T-cell (primary cell): ENCODE results near the gene CAD. TPM values are rescaled to one million over a fixed set of nuclear protein-coding genes. Genes with fewer than 3 reads are reported as not detected.

Experiments used
- ATAC-seq, 4 experiments: fragments of 200-7000 bp in 3 of 4; fragments of 150-1000 bp in 1 of 4; cut with Tn5 transposase; replicated peaks in 1 of 4; 1 replicate in 3 of 4; 2 replicates in 1 of 4; pipeline ENCODE4 v1.10.0; 2021; ENCODE audit warnings: moderate library complexity in 3 of 4, mild to moderate bottlenecking in 2 of 4, moderate number of reproducible peaks in 1 of 4
- CTCF ChIA-PET, 2 donors: fragments of 300-600 bp; sonication (Branson Sonifier 250); formaldehyde crosslinking; loops; one replicate each; lab custom pipeline; 2022; ENCODE audit warnings: antibody characterized with exemption in 2 of 2; lab: Charles Lee
- POLR2A ChIA-PET, 2 donors: fragments of 300-600 bp; sonication (Branson Sonifier 250); formaldehyde crosslinking; loops; one replicate each; lab custom pipeline; 2022; ENCODE audit warnings: antibody characterized with exemption in 2 of 2; lab: Charles Lee
- DNase-seq, 35 experiments: peaks; one replicate each; pipeline versions ENCODE4 v3.0.0 to v3.0.0-alpha.2; 2013 to 2023
- H3K27ac ChIP-seq: one replicate; pipeline ENCODE4 v1.5.1; 2013; ENCODE audit warnings: low read length
- H3K27me3 ChIP-seq, 2 experiments: replicated peaks in 1 of 2; 1 replicate in 1 of 2; 2 replicates in 1 of 2; pipeline versions ENCODE4 v1.6.1 to v1.7.0; 2013; ENCODE audit warnings: low read length in 1 of 2, mixed read lengths in 1 of 2; ENCODE audit not compliant: control insufficient read depth in 2 of 2, insufficient read depth in 2 of 2; ENCODE audit errors: extremely low read depth in 1 of 2
- H3K36me3 ChIP-seq, 2 donors: 1 replicate in 1 of 2; 2 replicates in 1 of 2; pipeline versions ENCODE4 v1.6.1 to v1.7.0; 2013; ENCODE audit warnings: low read length in 1 of 2; ENCODE audit not compliant: control insufficient read depth in 2 of 2, insufficient read depth in 1 of 2; ENCODE audit errors: extremely low read depth in 1 of 2
- H3K4me1 ChIP-seq, 2 experiments: 1 replicate in 1 of 2; 2 replicates in 1 of 2; pipeline versions ENCODE4 v1.6.1 to v1.7.0; 2013; ENCODE audit warnings: low read length in 2 of 2, mixed read lengths in 1 of 2; ENCODE audit not compliant: insufficient read depth in 2 of 2, control insufficient read depth in 1 of 2; ENCODE audit errors: extremely low read depth in 1 of 2
- H3K4me3 ChIP-seq, 2 donors: 1 replicate in 1 of 2; 2 replicates in 1 of 2; pipeline versions ENCODE4 v1.5.1 to v1.7.0; 2013; ENCODE audit warnings: mild to moderate bottlenecking in 2 of 2, low read length in 1 of 2, moderate library complexity in 1 of 2; ENCODE audit not compliant: control insufficient read depth in 1 of 2; ENCODE audit errors: extremely low read depth in 1 of 2
- H3K9me3 ChIP-seq: 2 replicates; pipeline ENCODE4 v1.7.0; 2013
- H3K27ac Mint-ChIP-seq, 2 donors: one replicate each; pipeline ENCODE4 v1.8.0; 2020 to 2021; ENCODE audit warnings: mild to moderate bottlenecking in 2 of 2, mixed read lengths in 2 of 2
- H3K27me3 Mint-ChIP-seq, 2 donors: one replicate each; pipeline ENCODE4 v1.8.0; 2021 to 2022; ENCODE audit warnings: mixed read lengths in 2 of 2
- H3K36me3 Mint-ChIP-seq: one replicate; pipeline ENCODE4 v1.8.0; 2021; ENCODE audit warnings: mixed read lengths
- H3K4me1 Mint-ChIP-seq, 3 donors: one replicate each; pipeline ENCODE4 v1.8.0; 2020 to 2022; ENCODE audit warnings: mixed read lengths in 3 of 3, mild to moderate bottlenecking in 1 of 3
- H3K4me3 Mint-ChIP-seq, 3 donors: one replicate each; pipeline ENCODE4 v1.8.0; 2020 to 2022; ENCODE audit warnings: mild to moderate bottlenecking in 3 of 3, mixed read lengths in 3 of 3, moderate library complexity in 3 of 3
- H3K9me3 Mint-ChIP-seq, 3 donors: one replicate each; pipeline ENCODE4 v1.8.0; 2020 to 2022; ENCODE audit warnings: mixed read lengths in 3 of 3
- WGBS: methylation state at CpG from one replicate; pipeline ENCODE4 v1.1.5; 2013; ENCODE audit warnings: missing lambda C conversion rate; ENCODE audit not compliant: insufficient coverage; 5-methylcytosine and 5-hydroxymethylcytosine counted together
- total RNA-seq, 35 experiments: library from RNA in 6 of 35; stranded (reverse) in 6 of 35; fragments of 120-200 nt in 1 of 35; gene quantifications; one replicate each; pipeline versions ENCODE4 v1.2.1 to v1.2.4 and lab custom pipeline; 2013 to 2026

CAD gene
- total RNA-seq, 5 donors from 2014 or later (not counting 1 experiment from before 2014, with no cell fraction given), result 38.5 to 78.2 (median 65.4) TPM

GRCh38 chr2:27245626-27246025 is 28.5 kb downstream of the CAD start:
- WGBS, result no CpG with 5 or more reads among the region's 4 CpGs
- H3K27ac Mint-ChIP-seq, result no peak overlapping the region
- Histone ChIP-seq H3K4me1 (peaks cover 0 to 18% of the 10 kb centered on the region in 2 experiments), H3K27me3 (peaks cover 0 to 13% of the 10 kb centered on the region in 2 experiments), H3K4me3 (no peak overlapping the region), H3K27ac (no peak overlapping the region), H3K9me3 (no peaks in the 10 kb centered on the region), H3K36me3 (peaks cover 20 to 29% of the 10 kb centered on the region in 2 donors)
- no peak for ATAC-seq
- H3K36me3 Mint-ChIP-seq, result peaks cover 10% of the 10 kb centered on the region
- peaks cover 6 to 8% (median 7%) of the 10 kb centered on the region in 3 donors for H3K4me1 Mint-ChIP-seq
- no peak overlapping the region for H3K4me3 Mint-ChIP-seq
- ChIA-PET CTCF (no interaction called here), POLR2A (no interaction called here)
- DNase-seq, result no peak
- no peaks in the 10 kb centered on the region for H3K9me3 Mint-ChIP-seq
- peaks cover 0 to 10% of the 10 kb centered on the region in 2 donors for H3K27me3 Mint-ChIP-seq

- ATAC-seq (no peak), DNase-seq (no peak)
- Histone ChIP-seq H3K4me3 (no peak overlapping the region), H3K27ac (no peak overlapping the region), H3K36me3 (peaks cover 4 to 8% of the 10 kb centered on the region in 2 donors), H3K4me1 (peaks cover 0 to 7% of the 10 kb centered on the region in 2 experiments), H3K9me3 (no peaks in the 10 kb centered on the region), H3K27me3 (peaks cover 0 to 27% of the 10 kb centered on the region in 2 experiments)
- Mint-ChIP-seq H3K9me3 (no peaks in the 10 kb centered on the region), H3K36me3 (no peaks in the 10 kb centered on the region), H3K27me3 (peaks cover 7 to 24% of the 10 kb centered on the region in 2 donors), H3K27ac (no peak overlapping the region), H3K4me3 (no peak overlapping the region), H3K4me1 (peaks cover 0 to 2% (median 0%) of the 10 kb centered on the region in 3 donors)
- ChIA-PET CTCF (interaction anchor here in 1 of 2 donors (0.6 kb wide), 1 partner anchor 25 kb away, joined by 3 read pairs; no protein-coding TSS in a partner anchor), POLR2A (interaction anchor here in 1 of 2 donors (0.7 kb wide), 1 partner anchor 18 kb away, joined by 4 read pairs; no protein-coding TSS in a partner anchor)
- 92% methylated on average over 2 of the region's 4 CpGs for WGBS
These were observed 30.7 kb downstream of the CAD start for GRCh38 chr2:27247893-27248292.

GRCh38 chr2:27249159-27249890 is 32.2 kb downstream of the CAD start:
- POLR2A ChIA-PET, result interaction anchor here in 1 of 2 donors (0.5 to 0.6 kb wide), 2 partner anchors 27 to 122 kb away, joined by 3 read pairs; no protein-coding TSS in a partner anchor
- CTCF ChIA-PET, result interaction anchor here (0.5 to 0.7 kb wide), 3 partner anchors 36 to 181 kb away, joined by 3 to 9 read pairs (median 5); no protein-coding TSS in a partner anchor
- Histone ChIP-seq H3K27ac (no peak overlapping the region), H3K4me1 (peaks cover 0 to 7% of the 10 kb centered on the region in 2 experiments), H3K36me3 (no peaks in the 10 kb centered on the region), H3K4me3 (no peak overlapping the region), H3K9me3 (no peaks in the 10 kb centered on the region), H3K27me3 (peaks cover 0 to 34% of the 10 kb centered on the region in 2 experiments)
- no peak for ATAC-seq
- Mint-ChIP-seq H3K27me3 (peaks cover 8 to 27% of the 10 kb centered on the region in 2 donors), H3K9me3 (no peaks in the 10 kb centered on the region), H3K36me3 (no peaks in the 10 kb centered on the region), H3K4me1 (peaks cover 0 to 2% (median 0%) of the 10 kb centered on the region in 3 donors), H3K4me3 (no peak overlapping the region), H3K27ac (no peak overlapping the region)
- 69% methylated on average over 5 of the region's 12 CpGs for WGBS
- no peak for DNase-seq

GRCh38 chr2:27249891-27250651 is 32.9 kb downstream of the CAD start:
- DNase-seq (peak in 30 of 35 experiments; percentile 9 to 64 (median 35)), ATAC-seq (peak; percentile 64 to 83 (median 72))
- Histone ChIP-seq H3K4me3 (no peak overlapping the region), H3K36me3 (no peaks in the 10 kb centered on the region), H3K4me1 (peaks cover 0 to 7% of the 10 kb centered on the region in 2 experiments), H3K9me3 (no peaks in the 10 kb centered on the region), H3K27me3 (peaks cover 0 to 42% of the 10 kb centered on the region in 2 experiments), H3K27ac (no peak overlapping the region)
- H3K4me1 Mint-ChIP-seq, result peaks cover 0 to 2% (median 0%) of the 10 kb centered on the region in 3 donors
- no peak overlapping the region for H3K4me3 Mint-ChIP-seq
- H3K9me3 Mint-ChIP-seq, result no peaks in the 10 kb centered on the region
- peaks cover 15 to 34% of the 10 kb centered on the region in 2 donors for H3K27me3 Mint-ChIP-seq
- no peak overlapping the region for H3K27ac Mint-ChIP-seq
- ChIA-PET POLR2A (no interaction called here), CTCF (interaction anchor here in 1 of 2 donors (0.5 kb wide), 1 partner anchor 54 kb away, joined by 3 read pairs; no protein-coding TSS in a partner anchor)
- WGBS, result 27% methylated on average over 19 of the region's 22 CpGs
- H3K36me3 Mint-ChIP-seq, result no peaks in the 10 kb centered on the region

- H3K27ac Mint-ChIP-seq, result no peak overlapping the region
- H3K36me3 Mint-ChIP-seq, result no peaks in the 10 kb centered on the region
- CTCF ChIA-PET, result interaction anchor here (0.5 to 1.0 kb wide), 3 partner anchors 18 to 52 kb away, joined by 3 to 4 read pairs (median 3); no protein-coding TSS in a partner anchor
- Histone ChIP-seq H3K4me1 (peaks cover 0 to 7% of the 10 kb centered on the region in 2 experiments), H3K36me3 (no peaks in the 10 kb centered on the region), H3K9me3 (no peaks in the 10 kb centered on the region), H3K27ac (no peak overlapping the region), H3K27me3 (peaks cover 0 to 45% of the 10 kb centered on the region in 2 experiments), H3K4me3 (no peak overlapping the region)
- ATAC-seq (no peak), DNase-seq (no peak)
- peaks cover 23 to 40% of the 10 kb centered on the region in 2 donors for H3K27me3 Mint-ChIP-seq
- POLR2A ChIA-PET, result interaction anchor here (0.6 to 0.8 kb wide), 2 partner anchors 12 to 161 kb away, joined by 3 to 4 read pairs; partner anchors contain the start of gene SLC30A3 (in 1 of the 2)
- H3K4me1 Mint-ChIP-seq, result peaks cover 0 to 2% (median 0%) of the 10 kb centered on the region in 3 donors
- H3K4me3 Mint-ChIP-seq, result no peak overlapping the region
- H3K9me3 Mint-ChIP-seq, result no peaks in the 10 kb centered on the region
- 67% methylated on average over 10 of the region's 13 CpGs for WGBS
These were observed 33.6 kb downstream of the CAD start for GRCh38 chr2:27250652-27251379.
